HG02938 (cell line): Measurements from ENCODE around the gene HDLBP.

Experiments
- ATAC-seq: cut with Tn5 transposase; IDR thresholded peaks from one replicate; pipeline ENCODE4 v1.9.1; 2021; ENCODE audit warnings: mild to moderate bottlenecking, moderate library complexity; ENCODE audit not compliant: unreplicated experiment

The HDLBP gene

DNA sequence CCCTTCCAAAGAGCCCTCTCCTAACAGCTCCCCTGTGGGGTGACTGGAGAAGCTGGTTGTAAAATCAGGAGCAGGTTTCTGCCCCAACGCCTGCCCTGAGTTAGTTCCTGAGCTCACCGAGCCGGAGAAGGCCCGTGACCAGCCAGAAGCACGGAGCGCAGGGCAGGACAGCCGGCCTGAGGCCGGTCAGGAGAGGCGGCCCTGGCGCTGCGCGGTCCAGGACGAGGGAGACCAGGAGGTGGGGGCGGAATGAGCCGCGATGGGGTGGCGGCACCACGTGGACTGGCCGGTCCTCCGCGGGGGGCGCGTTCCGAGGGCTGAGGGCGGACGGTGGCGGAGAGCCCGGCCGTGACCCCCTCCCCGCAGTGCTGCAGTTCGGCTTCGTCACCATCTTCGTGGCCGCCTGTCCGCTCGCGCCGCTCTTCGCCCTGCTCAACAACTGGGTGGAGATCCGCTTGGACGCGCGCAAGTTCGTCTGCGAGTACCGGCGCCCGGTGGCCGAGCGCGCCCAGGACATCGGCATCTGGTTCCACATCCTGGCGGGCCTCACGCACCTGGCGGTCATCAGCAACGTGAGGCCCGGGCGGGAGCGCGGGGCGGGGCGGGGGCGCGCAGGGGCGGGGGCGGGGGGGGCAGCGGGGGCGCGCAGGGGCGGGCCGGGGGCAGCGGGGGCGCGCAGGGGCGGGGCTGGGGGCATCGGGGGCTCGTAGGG is 98.0 kb downstream of the HDLBP start:
- ATAC-seq, result no peak

DNA sequence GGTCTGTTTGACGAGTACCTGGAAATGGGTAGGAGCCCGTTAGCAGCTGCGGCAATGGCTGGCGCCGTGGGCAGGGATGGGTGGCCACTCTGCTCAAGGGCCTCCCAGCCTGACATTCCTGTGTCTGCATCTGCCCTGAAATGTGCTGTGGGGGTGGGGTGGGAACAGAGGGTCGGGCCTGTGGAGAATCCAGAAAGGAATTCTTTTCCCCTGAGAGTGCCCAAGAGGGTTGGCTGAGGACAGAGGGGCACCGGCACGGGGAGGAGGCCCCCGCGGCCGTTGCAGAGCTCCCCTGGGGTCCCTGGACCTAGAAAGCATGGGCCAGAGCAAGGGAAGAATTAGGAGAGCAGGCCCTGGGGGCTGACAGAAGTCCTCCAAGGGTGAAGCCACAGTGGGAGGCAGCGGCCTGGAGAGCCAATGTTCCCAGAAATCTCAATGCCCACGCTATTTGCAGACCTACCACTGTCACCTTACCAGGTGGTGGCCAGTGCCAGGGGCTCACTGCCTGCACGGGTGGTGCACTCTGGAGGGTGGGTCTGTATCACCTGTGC is 99.2 kb downstream of the HDLBP start:
- no peak for ATAC-seq

DNA sequence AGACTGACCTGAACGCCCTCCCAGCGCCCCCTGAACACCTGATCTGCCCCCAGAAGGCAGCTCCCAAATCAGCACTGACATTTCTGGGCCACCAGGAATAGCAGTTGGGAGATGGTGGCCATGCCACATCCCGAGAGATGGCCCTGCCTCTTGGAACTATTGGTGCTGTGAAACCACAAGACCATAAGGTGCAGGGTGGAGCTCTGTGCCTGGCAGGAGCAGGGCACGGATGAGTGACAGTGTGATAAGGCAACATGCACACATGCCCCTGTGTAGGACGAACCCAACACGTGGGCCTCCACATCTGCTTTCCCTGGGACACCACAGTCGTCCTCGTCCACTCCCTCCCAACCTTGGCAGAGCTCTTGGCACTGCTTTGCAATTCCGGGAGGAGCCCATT is 100.1 kb downstream of the HDLBP start:
- ATAC-seq, result no peak

DNA sequence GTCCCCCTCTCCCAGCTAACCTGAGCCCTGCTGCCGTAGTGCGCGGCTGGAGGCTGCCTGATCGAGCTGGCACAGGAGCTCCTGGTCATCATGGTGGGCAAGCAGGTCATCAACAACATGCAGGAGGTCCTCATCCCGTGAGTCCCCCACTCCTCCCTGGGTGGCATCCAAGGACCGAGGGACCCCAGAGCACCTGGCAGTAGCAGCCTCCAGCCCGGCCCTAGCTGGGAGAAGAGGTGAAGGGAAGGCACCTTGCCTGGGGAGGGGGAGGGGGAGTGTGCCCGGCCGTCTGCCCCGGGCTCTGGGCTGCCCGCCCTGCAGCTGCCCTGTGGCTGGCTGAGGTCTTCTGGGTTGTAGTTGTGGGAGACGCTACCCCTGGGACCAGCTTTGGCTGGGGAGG is 100.7 kb downstream of the HDLBP start:
- no peak for ATAC-seq

DNA sequence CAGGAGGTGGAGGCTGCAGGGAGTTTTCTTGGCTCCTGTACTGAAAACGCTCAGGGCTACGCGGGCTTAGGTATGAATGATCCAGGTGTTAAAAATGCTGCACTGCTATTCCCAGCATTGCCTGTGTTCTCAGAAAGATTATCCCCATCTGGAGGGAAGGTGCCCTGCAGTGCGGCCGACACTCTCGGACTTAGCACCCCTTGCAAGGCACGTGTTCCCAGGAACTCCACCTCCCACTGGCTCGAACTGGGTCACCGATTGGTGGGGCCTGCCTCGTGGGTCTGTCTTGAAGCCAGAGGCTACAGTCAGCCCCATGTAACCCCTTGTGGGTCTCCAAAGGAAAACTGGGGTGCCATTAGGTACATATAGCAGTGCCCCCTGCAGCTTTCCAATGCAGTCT is 101.3 kb downstream of the HDLBP start:
- ATAC-seq, result no peak

DNA sequence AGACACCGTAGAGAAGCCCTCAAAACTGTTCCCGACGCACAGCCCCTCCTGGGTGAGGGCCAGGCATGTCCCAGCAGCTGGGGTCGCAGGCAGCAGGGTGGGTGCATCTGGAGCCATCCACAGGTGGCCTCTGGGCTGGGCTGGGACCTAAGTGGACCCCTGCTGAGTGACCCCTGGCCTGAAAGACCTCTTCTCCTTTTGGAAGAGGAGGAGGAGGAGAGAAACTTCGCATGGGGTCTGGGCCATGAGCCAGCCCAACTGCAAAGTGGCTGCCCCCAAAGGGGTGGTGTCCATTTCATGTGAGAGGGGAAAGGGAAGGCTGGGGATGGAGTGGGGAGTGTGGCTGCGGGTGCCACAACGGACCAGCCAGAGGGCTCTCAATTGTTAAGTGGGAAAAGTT is 101.9 kb downstream of the HDLBP start:
- no peak for ATAC-seq

DNA sequence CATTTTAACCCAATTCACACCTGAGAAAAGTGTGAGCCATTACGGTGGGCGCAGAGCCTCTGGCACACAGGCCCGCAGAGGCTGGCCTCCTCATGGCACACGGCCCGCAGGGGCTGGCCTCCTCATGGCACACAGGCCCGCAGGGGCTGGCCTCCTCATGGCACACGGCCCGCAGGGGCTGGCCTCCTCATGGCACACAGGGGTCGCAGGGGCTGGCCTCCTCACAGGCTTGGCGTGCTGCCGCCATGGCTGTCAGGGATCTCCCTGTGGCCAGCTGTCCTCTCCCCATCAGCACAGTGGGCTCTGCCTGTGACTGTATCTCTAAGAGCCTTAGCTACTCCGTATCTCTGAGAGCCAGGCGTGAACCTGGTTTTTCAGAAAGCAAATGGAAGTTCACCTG is 102.4 kb downstream of the HDLBP start:
- no peak for ATAC-seq

DNA sequence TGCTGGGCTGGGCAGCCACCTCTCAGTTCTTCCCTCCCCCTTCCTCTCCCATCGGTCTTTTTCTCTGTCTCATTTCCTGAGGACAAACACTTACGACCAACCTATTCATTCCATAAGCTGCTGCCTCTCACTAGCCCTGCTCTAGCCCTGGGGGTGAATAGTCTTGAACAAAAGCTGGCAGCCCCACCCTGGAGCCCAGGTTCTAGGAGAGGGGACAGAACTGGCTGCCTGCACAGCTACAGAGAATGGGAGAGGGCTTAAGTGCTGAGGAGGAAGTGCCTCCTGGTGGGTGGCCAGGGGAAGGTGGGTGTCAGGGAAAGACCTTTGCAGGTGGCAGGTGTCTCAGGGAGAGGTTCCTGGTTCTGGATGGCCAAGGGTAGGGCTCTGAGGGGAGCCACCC is 104.2 kb downstream of the HDLBP start:
- no peak for ATAC-seq

DNA sequence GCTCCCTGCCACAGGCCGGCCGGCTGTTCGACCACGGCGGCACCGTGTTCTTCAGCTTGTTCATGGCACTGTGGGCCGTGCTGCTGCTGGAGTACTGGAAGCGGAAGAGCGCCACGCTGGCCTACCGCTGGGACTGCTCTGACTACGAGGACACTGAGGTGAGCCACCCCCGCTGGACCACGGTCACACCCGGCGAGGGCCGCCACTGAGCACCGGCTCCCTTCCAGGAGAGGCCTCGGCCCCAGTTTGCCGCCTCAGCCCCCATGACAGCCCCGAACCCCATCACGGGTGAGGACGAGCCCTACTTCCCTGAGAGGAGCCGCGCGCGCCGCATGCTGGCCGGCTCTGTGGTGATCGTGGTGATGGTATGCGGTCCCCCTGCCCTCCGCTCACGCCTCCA is 106.2 kb downstream of the HDLBP start:
- ATAC-seq, result no peak

DNA sequence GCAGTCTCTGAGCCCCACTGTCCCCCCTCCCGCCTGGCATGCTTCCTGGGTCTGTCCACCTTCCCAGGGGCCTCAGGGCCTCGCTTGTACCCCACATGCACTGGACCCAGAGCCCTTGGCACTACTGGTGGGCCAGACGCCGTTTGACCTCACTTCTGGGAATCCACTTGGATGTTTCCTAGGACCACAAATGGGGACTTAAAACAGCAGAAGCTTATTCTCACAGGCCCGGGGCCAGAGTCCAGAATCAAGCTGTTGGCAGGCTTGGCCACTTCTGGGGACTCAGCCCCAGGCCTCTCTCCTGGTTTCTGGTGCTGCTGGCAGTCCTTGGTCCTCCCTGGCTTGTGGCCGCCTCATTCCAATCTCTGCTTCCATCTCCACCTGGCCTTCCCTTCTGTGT is 107.4 kb downstream of the HDLBP start:
- ATAC-seq, result no peak

DNA sequence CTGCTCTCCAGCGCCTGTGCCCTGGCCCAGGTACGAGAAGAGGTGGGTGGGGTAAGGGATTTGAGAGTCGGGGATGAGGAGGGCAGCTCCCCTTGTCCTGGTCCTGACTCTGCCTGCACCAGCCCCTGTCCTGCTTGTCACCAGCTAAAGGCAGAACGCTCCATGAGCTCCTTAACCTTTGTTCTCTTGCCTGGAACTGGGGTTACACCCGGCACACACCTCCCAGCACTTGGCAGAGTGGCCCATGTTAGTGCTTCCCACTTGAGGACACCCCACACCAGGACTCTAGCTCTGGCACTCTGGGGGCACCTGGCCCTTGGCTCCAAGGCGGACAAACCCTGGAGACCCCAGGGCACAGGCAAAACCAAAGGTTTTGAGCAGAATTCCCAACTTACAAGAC is 107.8 kb downstream of the HDLBP start:
- no peak for ATAC-seq

DNA sequence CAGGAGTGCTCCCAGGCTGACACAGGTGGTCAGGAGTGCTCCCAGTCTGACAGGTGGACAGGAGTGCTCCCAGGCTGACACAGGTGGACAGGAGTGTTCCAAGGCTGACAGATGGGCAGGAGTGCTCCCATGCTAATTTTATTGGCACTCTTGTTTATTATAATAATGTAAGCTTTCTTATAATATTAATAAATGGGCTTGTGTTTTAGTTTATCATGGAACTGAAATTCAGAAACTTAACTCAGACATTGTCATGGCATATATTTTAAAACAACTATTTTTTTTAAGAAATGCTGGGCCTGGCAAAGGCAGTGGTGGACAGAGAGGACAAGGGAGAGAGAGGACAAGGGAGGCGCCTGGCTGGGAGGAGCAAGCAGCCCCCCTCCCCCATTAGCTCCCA is 108.3 kb downstream of the HDLBP start:
- no peak for ATAC-seq

DNA sequence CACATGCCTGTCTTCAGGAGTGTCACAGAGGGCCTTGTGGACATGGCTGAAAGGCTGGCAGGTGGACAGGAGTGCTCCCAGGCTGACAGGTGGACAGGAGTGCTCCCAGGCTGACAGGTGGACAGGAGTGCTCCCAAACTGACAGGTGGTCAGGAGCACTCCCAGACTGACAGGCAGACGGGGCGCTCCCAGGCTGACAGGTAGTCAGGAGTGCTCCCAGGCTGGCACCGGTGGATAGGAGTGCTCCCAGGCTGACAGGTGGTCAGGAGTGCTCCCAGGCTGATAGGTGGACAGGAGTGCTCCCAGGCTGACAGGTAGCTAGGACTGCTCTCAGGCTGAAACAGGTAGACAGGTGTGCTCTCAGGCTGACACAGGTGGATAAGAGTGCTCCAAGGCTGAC is 110.4 kb downstream of the HDLBP start:
- no peak for ATAC-seq

DNA sequence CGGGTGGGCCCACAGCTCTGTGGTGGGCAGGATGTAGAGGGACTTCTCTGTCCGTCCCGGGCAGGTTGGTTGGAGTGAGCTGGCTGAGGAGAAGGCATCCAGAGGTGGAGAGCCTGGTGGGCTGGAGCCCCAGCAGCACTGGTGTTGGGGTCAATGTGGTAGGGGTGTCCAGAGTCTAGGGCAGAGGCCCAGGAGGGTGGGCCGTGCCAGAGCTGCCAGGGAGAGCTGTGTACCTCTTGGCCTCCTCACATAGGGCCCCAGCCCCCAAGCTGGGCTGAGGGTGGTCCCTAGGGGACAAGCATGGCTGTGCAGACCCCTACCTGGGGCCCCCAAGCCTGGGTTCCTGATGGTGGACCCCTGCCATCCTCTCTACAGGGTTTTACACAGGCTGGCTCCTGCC is 111.0 kb downstream of the HDLBP start:
- ATAC-seq, result no peak

DNA sequence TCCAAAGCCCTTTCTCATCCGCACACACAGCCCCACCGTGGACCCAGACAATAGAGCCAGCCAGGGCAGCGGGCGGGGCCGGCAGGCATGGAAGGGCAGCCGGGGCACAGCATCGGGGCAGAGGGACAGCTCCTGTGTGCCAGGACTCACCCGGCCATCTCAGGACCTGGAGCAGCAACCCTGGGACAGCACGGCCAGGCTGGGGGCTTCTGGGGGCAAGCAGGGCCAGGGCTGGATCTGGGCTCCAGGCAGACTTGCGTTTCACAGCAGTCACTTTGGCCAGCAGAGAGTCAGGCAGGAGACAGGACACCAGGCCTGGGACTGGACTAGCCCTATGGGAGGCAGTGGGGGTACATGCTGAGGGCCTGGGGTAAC is 111.5 kb downstream of the HDLBP start:
- ATAC-seq, result no peak

DNA sequence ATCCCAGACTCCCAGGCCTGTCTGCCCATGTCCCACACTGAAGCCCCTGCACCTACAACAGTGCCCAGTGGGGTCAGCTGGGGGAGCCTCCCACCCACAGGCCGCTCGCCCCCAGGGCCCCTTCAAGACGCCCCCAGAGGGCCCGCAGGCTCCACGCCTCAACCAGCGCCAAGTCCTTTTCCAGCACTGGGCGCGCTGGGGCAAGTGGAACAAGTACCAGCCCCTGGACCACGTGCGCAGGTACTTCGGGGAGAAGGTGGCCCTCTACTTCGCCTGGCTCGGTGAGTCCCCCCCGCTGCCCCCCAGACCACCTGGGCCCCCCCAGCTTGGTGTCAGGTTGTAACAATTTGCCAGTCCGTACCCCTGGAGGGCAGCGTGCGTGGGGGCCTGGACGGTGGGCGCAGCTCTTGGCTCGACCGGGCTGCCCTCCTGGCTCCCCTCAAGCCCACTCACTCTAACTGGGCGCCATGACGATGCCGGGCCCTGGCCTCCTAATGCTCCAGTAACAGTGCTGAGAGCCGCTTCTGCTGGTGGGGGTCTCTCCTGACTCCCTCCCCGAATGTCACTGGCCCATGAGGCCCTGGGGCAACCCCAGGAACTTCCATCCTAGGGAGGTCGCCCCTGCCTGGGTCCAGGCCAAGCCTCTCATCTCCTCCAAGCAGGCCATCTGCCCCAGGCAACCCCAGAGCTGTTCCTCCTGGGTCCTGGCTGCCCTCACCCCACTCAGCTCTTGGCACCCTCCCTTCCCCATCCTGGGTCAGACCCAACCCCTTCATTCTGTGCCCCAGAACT is 112.1 kb downstream of the HDLBP start:
- no peak for ATAC-seq

DNA sequence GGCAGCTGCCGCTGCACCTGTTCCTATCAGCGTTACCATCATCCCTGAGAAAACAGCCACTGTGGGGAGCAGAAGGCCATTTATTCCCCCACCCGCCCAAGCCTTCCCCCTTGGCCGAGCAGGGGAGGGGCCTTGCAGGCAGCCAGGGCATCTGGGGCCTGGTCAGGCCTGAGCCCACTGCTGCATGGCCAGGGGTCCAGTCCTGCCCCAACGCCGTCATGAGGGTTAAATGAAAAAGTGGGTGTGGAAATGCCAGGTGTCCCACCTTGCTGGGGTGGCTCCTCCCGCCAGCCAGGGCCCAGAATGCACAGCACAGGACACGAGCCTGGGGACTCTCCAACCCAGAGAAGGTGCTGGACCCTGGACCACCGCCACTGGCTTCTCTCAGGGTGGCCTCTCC is 112.8 kb downstream of the HDLBP start:
- ATAC-seq, result no peak

DNA sequence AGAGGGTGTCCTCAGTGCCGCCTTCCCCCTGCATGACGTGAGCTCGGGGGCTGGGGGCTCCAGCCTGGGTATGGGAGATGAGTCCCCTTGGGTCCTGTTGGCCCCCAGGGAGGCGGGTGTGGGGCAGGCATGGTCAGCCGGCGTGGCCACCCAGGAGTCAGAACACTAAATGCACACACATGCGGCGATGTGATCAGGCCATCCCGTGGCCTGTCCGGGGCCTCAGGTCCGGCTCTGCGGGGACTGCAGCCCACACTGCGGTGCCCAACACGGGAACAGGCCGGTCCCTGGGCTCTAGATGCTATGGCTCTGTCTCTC is 113.2 kb downstream of the HDLBP start:
- ATAC-seq, result no peak

DNA sequence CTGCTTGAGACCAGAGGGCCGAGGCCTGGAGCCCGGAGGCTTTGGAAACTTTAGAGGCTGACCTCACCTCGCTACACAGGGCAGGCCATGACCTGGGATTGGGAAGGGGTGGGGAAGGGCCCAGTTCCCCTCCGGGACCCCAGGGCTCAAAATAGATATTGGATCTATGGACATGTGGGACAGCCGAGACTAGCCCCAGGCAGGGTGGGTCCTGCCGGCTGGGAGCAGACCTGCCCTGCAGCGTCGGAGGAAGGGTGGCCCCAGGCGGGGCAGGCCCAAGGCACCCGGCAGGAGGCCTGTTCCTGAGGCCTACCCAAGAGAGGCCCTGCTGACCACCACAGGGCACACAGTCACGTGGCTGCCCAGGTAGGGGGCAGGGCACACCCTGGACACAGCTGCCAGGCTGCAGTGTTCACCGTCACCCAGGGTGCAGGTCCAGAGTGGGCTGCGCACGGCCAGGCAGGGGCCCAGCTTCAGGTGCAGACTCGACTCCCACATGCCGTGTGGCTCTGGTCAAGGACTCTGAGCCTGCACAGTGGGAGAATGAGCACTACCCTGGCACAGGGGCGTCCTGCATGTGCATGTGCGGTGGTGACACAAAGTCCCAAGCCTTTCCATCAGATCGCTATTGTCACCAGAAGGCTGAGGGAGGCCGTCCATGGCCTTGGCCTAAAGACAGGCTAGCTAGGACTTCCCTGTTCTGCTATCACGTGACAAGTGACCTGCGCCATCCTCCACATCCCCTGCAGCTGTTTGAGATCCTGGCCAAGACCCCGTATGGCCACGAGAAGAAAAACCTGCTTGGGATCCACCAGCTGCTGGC is 113.8 kb downstream of the HDLBP start:
- no peak for ATAC-seq

DNA sequence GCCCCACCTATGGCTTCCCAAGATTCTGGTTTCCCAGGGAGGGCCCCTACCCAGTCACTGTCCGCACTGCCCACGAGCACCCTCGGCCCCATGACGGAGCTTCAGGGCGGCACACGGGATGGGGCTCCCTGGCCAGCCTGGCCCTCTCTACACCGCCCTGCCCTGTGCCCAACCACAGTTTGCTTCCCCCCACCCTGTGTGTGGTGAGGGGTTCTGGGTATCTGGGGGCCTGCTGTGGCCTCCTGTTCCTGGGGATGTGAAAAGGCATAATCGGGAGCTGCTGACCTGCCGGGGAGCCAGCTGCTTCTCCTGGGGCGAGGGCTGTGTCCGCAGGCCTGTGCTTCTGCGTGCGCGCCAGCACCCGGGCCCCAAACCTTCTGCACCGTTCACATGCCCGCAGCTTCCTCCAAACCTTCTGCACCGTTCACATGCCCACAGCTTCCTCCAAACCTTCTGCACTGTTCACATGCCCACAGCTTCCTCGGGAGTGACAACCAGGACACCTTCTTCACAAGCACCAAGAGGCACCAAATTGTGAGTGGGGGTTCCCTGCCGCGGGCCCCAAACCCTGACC is 114.6 kb downstream of the HDLBP start:
- no peak for ATAC-seq
